ENCODE results near the gene DENND2A.

DNA sequence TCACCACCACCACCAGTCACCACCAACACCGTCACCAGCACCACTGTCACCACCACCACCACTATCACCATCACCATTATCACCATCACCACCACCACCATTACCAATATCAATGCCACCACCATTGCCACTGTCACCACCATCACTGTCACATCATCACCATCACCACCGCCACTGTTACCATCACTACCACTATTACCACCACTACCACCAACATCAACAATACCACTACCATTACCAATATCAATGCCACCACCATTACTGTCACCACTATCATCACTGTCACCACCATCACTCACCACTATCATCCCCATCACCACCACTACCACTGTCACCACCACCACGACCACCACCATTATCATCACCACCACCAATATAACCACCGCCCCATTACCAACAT lies 14.0 kb upstream of the DENND2A start:
- TF ChIP-seq, protein P1, sequence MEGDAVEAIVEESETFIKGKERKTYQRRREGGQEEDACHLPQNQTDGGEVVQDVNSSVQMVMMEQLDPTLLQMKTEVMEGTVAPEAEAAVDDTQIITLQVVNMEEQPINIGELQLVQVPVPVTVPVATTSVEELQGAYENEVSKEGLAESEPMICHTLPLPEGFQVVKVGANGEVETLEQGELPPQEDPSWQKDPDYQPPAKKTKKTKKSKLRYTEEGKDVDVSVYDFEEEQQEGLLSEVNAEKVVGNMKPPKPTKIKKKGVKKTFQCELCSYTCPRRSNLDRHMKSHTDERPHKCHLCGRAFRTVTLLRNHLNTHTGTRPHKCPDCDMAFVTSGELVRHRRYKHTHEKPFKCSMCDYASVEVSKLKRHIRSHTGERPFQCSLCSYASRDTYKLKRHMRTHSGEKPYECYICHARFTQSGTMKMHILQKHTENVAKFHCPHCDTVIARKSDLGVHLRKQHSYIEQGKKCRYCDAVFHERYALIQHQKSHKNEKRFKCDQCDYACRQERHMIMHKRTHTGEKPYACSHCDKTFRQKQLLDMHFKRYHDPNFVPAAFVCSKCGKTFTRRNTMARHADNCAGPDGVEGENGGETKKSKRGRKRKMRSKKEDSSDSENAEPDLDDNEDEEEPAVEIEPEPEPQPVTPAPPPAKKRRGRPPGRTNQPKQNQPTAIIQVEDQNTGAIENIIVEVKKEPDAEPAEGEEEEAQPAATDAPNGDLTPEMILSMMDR (IDR thresholded peaks at IDR 0.05; ENCODE audit: low read depth, low read length) = no peak
- TF ChIP-seq POLR2A (IDR thresholded peaks at IDR 0.05; ENCODE audit: extremely low read depth, insufficient read length) = no peak
- TF ChIP-seq MYC (IDR thresholded peaks at IDR 0.05; ENCODE audit: low read depth, low read length) = no peak

All from NB4 (cell line).